Stimulated activated naive CD8-positive, alpha-beta T cell treated with anti-CD3 and anti-CD28 coated beads, Interleukin-15, Interleukin-2, amounts not matched to agents 100 ng/mL and 50 ng/mL, for 24 hours (primary cell): Measurements from ENCODE around the gene C19orf25.

ENCODE experiments used
- H3K27ac Mint-ChIP-seq: one replicate; pipeline ENCODE4 v1.8.0; 2021; ENCODE audit warnings: mild to moderate bottlenecking, mixed read lengths
- H3K27me3 Mint-ChIP-seq: one replicate; pipeline ENCODE4 v1.8.0; 2021; ENCODE audit warnings: mixed read lengths
- H3K36me3 Mint-ChIP-seq: one replicate; pipeline ENCODE4 v1.8.0; 2021; ENCODE audit warnings: low read depth, mixed read lengths
- H3K4me1 Mint-ChIP-seq: one replicate; pipeline ENCODE4 v1.8.0; 2021; ENCODE audit warnings: low read depth, mixed read lengths
- H3K4me3 Mint-ChIP-seq: one replicate; pipeline ENCODE4 v1.8.0; 2021; ENCODE audit warnings: mild to moderate bottlenecking, mixed read lengths
- H3K9me3 Mint-ChIP-seq: one replicate; pipeline ENCODE4 v1.8.0; 2021; ENCODE audit warnings: mixed read lengths

Gene C19orf25

DNA sequence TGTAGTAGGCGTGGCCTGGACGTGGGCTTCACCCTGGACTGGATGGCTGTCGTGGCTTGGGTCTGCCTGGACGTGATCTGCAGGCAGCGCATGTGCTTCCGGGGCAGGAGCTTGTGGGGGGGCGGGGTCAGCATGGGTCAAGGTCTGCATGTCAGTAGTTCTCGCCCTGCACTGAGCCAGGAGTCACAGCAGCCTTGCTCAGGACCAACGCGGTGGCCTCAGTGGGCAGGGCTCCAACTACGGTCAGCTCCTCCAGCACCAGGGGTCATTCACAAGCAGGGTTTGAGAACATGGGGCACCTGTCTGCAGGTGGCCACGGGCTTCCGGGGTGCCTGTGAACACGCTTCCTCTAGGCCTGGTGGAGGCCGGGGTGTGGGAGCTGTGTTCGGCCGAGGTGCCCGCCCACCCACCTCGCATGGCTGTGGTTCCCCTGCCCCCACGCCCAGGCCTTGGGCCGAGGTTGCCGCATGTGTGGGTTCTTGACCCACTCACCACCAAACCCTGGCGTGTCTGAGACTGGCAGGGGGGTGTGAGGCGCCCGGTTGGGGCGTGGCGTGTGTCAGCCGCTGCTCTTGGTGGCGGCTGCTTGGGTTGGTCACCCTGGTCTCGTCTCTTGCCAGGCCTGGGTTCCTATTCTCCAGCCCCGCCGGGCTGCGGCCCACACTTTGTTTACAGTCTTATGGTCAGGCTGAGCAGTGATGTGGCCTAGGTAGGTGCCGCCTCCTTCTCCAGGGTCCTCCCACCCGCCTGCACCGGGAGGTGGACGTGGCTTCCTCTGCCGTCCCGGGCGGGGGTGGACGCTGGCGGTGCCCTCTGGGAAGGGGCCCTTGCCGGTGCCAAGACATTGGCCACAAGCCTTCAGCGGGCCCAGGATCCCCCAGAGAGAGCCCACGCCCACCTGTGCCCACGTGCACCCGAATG lies 45.6 kb downstream of the C19orf25 start:
- H3K36me3 Mint-ChIP-seq = peaks cover 11% of the 10 kb centered on the region
- H3K4me1 Mint-ChIP-seq = peaks cover 9% of the 10 kb centered on the region
- no peak overlapping the region for H3K27ac Mint-ChIP-seq
- no peaks in the 10 kb centered on the region for H3K9me3 Mint-ChIP-seq
- H3K4me3 Mint-ChIP-seq = no peak overlapping the region
- H3K27me3 Mint-ChIP-seq = no peaks in the 10 kb centered on the region

DNA sequence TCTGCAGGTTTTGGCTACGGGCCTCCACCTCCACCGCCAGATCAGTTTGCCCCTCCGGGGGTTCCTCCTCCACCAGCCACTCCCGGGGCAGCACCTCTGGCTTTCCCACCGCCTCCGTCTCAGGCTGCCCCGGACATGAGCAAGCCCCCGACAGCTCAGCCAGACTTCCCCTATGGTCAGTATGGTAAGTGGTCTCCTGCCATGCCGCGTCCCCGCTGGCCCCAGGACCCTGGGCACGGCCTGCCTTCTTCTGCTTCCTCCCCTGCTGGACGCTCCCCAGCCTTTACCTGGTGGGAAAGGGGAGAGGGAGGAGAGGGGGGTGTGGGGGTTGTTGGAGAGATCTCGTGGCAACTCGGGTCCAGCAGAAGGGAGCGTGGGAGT lies 46.5 kb downstream of the C19orf25 start:
- H3K27me3 Mint-ChIP-seq = no peaks in the 10 kb centered on the region
- peaks cover 12% of the 10 kb centered on the region for H3K36me3 Mint-ChIP-seq
- no peak overlapping the region for H3K4me3 Mint-ChIP-seq
- H3K4me1 Mint-ChIP-seq = peaks cover under 1% of the 10 kb centered on the region
- H3K9me3 Mint-ChIP-seq = no peaks in the 10 kb centered on the region
- H3K27ac Mint-ChIP-seq = no peak overlapping the region

DNA sequence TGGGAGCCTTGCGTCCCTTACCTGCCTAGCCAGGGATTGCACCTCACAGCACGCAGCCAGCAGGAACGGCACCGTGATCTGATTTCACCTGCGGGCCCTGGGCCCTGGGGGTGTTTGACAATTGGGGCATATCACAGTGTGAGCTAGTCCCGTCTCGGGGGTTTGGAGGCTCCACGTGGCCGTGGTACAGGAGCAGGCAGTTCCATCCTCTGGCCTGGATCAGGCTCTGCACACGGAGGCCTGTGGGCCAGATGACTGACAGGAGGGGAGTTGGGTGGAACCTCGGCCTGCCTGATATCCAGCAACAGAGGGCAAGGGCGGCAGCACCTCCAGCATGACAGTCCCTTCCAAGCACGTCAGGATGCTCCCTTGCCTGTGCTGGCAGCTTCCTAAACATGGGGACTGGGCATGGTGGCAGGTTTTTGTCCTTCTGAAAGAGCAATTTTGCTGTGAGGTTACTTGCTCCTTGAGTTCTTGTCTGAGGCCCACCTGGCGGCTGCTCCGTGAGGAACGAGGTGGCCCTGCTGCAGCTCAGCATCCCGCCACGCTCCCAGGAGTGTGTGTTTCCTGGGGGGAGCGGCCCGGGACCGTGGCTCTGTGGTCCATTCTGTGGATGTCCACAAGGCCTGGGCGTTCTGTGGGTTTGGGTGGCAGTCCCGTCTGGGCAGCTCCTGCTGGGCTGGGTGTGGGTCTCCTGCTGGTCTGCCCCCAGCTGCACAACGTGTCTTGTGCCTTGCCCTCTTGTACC lies 47.1 kb downstream of the C19orf25 start:
- peaks cover 12% of the 10 kb centered on the region for H3K36me3 Mint-ChIP-seq
- H3K9me3 Mint-ChIP-seq = no peaks in the 10 kb centered on the region
- no peaks in the 10 kb centered on the region for H3K4me1 Mint-ChIP-seq
- H3K27ac Mint-ChIP-seq = no peak overlapping the region
- H3K4me3 Mint-ChIP-seq = no peak overlapping the region
- no peaks in the 10 kb centered on the region for H3K27me3 Mint-ChIP-seq

DNA sequence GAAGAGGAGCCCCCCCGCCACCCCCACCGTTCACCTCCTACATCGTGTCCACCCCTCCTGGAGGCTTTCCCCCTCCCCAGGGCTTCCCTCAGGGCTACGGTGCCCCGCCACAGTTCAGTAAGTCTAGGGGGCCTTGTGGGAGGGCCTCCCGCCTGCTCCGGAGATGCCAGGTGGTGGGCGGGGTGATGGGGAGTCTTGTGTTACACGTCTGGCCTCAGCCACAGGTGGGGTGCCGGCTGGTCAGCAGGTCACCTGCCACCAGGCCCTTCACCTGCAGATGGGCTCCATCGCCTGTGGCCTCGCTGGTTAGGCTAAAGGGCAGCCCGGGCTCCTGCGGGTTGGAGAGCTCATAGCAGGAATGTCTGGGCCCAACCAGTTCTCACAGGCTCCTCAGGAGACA lies 48.8 kb downstream of the C19orf25 start:
- Mint-ChIP-seq H3K27ac (no peak overlapping the region), H3K9me3 (no peaks in the 10 kb centered on the region), H3K4me1 (no peaks in the 10 kb centered on the region), H3K4me3 (no peak overlapping the region), H3K27me3 (no peaks in the 10 kb centered on the region), H3K36me3 (peaks cover 12% of the 10 kb centered on the region)

DNA sequence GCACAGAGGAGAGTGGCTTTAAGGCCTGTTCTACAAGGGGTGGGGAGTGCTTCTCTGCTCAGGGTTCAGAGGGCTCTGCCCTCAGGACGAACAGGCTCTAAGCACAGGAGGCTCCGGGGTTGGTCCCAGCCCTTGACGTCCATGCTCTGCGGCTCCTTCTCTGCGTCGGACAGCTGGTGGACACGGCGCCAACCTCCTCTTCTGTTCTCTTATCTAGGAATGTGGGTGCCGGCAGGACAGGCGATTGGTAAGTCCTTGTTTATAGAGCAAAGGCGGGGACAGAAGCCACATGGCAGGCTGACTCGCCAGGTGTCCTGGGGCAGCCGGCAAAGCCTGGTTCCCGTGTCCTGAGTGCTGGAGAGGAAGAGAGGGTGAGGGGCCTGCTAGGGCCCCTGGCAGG lies 49.3 kb downstream of the C19orf25 start:
- H3K36me3 Mint-ChIP-seq = peaks cover 15% of the 10 kb centered on the region
- no peak overlapping the region for H3K4me3 Mint-ChIP-seq
- H3K4me1 Mint-ChIP-seq = no peaks in the 10 kb centered on the region
- H3K27ac Mint-ChIP-seq = no peak overlapping the region
- no peaks in the 10 kb centered on the region for H3K27me3 Mint-ChIP-seq
- H3K9me3 Mint-ChIP-seq = no peaks in the 10 kb centered on the region

DNA sequence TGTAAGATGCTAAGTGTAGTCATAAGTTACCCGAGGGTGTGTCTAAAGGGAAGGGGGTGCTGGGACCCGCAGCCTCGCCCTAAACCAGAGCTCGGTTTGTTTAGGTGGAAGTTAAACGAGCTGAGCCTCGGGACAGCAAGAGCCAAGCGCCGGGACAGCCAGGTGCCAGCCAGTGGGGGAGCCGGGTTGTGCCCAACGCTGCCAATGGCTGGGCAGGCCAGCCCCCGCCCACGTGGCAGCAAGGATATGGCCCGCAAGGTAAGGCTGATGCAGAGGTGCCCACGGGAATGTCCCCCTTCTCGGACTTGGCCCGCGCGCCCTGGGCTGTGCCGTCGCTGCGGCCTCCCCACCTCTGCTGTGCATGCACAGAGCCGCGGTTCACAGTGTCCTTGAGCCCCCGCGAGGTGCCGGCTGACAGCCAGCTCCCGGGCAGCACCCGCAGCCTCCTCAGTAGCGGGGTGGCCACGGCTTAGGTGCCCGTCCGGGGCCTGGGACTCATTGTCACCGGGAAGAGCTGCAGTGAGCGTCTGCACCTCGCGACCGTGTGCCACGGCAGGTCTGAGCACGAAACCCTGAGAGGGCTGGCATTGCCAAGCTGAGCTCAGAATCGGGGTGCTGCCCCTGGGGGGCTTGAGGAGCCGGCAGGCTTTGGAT lies 50.1 kb downstream of the C19orf25 start:
- no peaks in the 10 kb centered on the region for H3K4me1 Mint-ChIP-seq
- no peak overlapping the region for H3K27ac Mint-ChIP-seq
- peaks cover 17% of the 10 kb centered on the region for H3K36me3 Mint-ChIP-seq
- H3K27me3 Mint-ChIP-seq = no peaks in the 10 kb centered on the region
- no peaks in the 10 kb centered on the region for H3K9me3 Mint-ChIP-seq
- no peak overlapping the region for H3K4me3 Mint-ChIP-seq

DNA sequence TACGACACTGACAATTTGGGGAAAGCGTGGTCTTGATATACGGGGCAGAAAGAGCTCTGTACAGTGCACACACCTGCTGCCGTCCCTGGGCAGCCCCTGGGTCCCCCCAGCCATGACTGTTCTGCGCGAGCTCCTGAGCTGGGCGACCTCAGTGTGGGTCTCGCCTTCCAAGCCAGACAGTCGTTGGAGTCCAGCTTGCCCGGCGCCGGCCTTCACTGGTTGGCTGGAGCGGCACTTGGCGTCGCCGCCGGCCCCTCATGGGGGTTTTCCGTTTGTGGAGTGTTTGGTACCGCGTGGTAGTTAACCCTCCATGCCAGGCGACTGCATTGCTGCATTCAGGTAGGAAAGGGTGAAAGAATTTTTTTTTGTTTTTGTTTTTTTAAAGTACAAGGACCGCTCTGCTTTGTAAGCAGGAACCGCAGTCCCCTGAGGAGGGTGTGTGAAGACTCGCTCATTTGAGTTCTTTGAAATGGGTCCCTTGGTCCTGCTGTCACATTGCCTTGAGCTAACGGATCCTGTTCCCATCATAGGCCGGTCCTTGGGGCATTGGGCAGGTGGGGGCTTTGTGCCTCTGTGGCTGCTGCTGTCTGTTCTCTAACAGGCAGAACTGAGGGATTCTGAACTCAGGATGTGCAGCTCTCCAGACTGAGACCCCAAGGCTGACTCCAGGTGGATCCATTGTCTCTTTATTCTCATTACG lies 51.6 kb downstream of the C19orf25 start:
- no peak overlapping the region for H3K4me3 Mint-ChIP-seq
- no peaks in the 10 kb centered on the region for H3K27me3 Mint-ChIP-seq
- peaks cover 31% of the 10 kb centered on the region for H3K36me3 Mint-ChIP-seq
- H3K9me3 Mint-ChIP-seq = no peaks in the 10 kb centered on the region
- H3K4me1 Mint-ChIP-seq = no peaks in the 10 kb centered on the region
- H3K27ac Mint-ChIP-seq = no peak overlapping the region

DNA sequence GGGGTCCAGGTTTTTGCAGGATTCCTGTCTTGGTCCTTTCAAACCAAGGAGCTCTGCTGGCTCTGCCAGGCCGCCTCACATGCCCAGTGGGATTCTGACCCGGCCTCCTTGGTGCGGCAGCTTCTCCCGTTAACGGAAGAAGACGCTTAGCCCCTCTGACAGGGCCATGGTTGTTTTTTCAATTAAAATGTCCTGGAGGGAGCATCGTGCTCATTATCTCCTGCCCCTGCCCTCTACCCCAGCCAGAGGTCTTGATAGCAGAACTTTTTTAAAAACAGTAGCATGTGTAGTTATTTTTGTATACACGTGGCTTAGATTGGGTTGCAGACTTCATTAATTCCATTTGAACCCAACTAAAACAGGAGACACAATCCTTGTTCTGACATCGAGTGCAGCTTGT lies 52.3 kb downstream of the C19orf25 start:
- no peaks in the 10 kb centered on the region for H3K4me1 Mint-ChIP-seq
- H3K36me3 Mint-ChIP-seq = peaks cover 34% of the 10 kb centered on the region
- H3K4me3 Mint-ChIP-seq = no peak overlapping the region
- H3K9me3 Mint-ChIP-seq = no peaks in the 10 kb centered on the region
- no peaks in the 10 kb centered on the region for H3K27me3 Mint-ChIP-seq
- H3K27ac Mint-ChIP-seq = no peak overlapping the region

DNA sequence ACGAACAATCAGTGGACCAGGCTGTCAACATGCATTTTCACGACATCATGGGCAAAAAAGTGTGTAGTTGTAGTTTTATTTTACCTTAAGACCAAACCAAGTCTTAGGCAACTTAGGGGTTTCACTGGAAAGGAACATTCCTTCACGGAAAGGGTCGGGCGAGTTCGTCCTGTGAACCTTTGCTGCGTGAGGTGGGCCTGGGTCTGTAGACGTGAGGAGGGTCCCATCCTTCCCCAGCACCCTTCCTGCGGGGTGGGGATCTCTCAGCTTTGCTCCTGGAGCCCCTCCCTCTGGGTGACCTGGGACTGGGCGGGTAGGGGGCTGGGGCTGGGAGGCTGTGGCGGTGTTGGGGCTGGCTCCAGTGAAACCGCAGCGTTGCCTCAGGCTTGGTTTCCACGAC lies 53.1 kb downstream of the C19orf25 start:
- Mint-ChIP-seq H3K4me3 (no peak overlapping the region), H3K36me3 (peaks cover 43% of the 10 kb centered on the region), H3K9me3 (no peaks in the 10 kb centered on the region), H3K27ac (no peak overlapping the region), H3K27me3 (no peaks in the 10 kb centered on the region), H3K4me1 (no peaks in the 10 kb centered on the region)

DNA sequence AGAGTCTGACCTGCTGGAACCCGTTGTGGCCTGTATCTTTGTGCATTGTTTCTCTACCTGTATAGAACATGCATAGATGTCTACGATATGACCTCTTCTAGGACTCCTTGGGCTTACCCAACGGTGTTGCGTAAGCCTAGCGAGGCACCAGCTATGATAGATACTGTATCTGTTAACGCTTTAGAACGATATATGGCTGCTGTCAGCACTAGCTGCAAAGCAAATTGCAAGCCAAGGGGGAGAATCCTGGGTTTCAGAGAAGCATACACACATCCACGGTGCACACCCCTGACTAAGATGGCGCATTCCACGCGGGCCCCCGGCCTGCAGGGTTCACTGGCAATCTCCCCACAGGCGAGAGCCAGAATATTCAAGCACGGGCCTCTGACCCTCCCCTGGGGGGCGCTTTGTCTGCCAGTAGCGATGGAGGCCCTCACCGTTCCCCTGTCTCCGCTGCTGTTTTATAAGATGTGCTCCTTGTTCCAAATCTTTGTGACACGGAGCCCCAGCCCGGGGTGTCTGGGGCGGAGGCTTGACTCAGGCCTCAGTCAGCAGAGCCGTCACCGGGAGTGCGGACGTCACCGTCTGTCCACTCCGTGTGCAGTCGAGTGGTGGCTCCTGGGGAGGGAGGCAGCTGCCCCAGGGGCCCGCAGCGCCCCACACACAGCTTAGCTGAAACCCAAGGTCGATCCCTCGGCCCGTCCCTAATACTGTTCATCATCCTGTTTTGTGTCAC lies 53.7 kb downstream of the C19orf25 start:
- Mint-ChIP-seq H3K36me3 (peaks cover 48% of the 10 kb centered on the region), H3K27me3 (no peaks in the 10 kb centered on the region)

DNA sequence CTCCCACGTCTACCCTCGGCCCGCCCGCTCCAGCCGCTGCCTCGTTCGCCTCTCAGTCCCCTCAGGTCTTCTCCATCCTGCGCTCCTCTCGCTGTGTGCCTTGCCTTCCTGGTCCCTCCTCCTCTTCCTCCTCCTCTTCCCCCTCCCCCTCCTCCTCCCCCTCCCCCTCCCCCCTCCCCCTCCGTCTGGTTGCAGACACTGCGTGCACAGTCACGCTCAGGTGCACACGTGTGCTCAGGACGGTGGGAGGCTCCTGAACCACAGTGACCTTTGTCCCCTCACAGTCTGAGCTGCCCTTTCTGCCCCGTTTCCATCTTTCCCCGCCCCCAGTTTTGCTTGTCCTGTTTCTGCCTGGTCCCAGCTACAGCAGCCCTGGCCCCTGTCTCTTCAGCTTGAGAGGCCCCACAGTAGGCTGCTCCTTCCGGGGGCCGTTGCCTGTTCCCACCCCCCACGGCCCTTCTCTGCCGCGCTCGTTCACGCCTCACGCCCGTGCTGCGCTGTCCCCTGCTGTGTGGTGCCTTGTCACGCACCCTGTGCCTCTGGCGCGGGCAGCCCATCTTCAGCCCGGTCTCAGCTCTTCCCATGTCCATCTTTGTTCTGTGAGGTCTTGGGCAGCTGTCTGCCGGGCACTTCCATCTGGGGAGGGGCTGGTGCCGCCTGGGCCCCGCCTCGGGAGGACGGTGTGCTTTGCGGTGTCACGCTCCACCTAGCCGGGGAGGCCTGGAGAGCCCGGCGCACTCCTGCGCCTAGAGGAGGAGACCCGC lies 54.6 kb downstream of the C19orf25 start:
- no peak overlapping the region for H3K4me3 Mint-ChIP-seq
- H3K27me3 Mint-ChIP-seq = no peaks in the 10 kb centered on the region
- peaks cover 52% of the 10 kb centered on the region for H3K36me3 Mint-ChIP-seq
- H3K9me3 Mint-ChIP-seq = no peaks in the 10 kb centered on the region
- no peaks in the 10 kb centered on the region for H3K4me1 Mint-ChIP-seq
- no peak overlapping the region for H3K27ac Mint-ChIP-seq

More for the DNA sequence above, 53.7 kb downstream of the C19orf25 start:
- Mint-ChIP-seq H3K27ac (no peak overlapping the region), H3K4me3 (no peak overlapping the region), H3K9me3 (no peaks in the 10 kb centered on the region), H3K4me1 (no peaks in the 10 kb centered on the region)

DNA sequence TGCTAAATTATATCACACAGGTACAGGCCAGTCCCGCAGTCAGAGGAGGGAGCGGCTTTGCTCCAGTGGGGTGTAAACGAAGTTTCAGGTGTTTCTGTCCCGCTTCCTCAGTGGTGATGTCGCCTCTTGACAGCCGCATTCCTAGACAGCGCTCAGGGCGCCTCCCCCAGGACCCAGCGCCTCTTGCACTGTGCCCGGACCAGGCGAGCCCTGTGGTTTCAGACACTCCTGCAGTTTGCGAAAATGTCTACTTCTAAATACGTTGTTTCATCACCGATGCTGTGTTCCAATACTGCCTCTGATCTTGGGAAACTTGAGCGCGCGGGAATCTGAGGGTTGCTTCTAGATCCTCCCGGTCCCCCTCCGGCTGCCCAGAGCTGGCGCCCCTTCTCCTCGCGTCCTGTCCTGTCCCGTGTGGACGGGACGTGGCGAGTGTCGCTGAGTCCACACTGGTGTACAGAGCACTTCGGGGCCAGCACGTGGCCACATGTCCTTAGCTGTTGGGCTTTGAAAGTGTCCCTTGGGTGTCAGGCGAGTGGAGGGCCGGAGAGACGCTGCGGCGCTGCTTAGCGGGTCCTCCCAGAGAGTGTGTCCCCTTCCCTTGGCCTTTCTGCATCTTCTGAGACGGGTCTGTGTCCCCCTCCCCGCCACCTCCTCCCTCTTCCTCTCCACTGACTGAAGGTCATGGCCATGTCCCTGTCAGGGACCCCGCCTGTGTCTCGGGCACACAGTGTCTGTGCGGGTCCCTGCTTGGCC lies 55.4 kb downstream of the C19orf25 start:
- Mint-ChIP-seq H3K4me1 (no peaks in the 10 kb centered on the region), H3K4me3 (no peak overlapping the region), H3K9me3 (no peaks in the 10 kb centered on the region), H3K27ac (no peak overlapping the region), H3K27me3 (no peaks in the 10 kb centered on the region), H3K36me3 (peaks cover 59% of the 10 kb centered on the region)
